Fibroblast of upper back skin (primary cell): ENCODE measurements around the gene DLG5.
"Not testable (repeated sequence)": the region's sequence is repeated elsewhere in the genome, so short reads cannot be mapped to it uniquely, and the experiment has no call there.

Source experiments
- DNase-seq: peaks from one replicate; pipeline ENCODE4 v3.0.0-alpha.2; 2013

Gene DLG5

DNA sequence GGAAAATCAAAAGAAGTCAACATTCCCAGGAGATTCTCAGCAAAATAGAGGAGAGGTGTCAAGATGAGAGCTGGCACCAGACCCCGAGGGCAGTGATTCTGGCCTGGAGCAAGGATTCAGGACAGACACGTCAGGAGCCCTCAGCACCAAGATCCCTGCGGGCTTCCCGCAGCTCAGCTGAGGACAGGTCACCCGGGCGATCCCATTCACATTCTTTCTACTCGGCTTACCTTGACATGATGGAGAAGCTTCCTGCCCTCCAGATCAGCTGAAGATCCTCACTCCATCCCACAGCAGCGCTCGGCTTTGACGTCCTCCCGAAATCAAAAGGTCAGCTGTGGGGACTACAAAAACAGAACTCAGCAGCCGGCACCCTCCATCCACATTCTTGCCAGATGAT lies 139.1 kb downstream of the DLG5 start:
- DNase-seq: no peak

- DNase-seq: peak; percentile 56
These were observed 141.7 kb downstream of the DLG5 start for GRCh38 chr10:77784856-77785255.

GRCh38 chr10:77782328-77783061 lies 144.1 kb downstream of the DLG5 start:
- no peak for DNase-seq

- no peak for DNase-seq
These were observed 144.9 kb downstream of the DLG5 start for GRCh38 chr10:77781451-77782327.

DNA sequence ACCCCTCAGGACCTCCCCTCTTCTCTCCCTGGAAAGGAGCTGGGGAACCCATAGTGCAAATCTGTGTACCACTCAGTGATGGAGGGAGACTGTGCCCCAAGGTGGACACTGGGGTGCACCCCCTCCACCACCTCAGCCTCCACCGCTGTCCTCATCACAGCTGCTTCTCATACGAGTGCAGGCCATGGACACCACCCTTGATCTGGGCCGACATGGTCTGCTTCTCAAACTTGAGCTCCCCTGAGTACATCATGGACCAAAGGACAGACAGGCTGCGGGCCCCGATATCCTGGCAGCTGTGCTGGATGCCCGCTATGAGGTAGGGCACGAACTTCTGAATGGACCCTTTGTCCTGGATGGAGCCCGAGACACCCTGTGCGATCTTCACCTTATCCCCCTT lies 146.4 kb downstream of the DLG5 start:
- DNase-seq: no peak

DNA sequence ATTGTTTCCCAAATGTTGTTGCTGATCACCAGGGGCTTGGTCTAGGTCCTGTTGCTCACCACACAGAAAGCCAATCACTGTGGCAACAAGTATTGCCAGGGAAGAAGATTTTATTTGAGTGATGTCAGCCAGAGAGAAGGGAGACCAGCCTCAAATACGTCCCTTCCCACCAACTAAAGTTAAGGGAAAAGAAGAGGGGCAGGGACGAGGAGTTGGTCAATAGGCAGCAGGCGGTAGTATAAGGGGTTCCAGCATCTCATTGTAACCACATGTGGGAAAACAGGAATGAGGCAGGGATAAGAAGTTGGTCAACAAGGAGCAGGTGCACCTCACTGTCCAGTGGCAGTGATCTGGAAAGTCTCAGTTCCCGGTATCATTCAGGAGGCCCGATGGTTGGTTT lies 150.1 kb downstream of the DLG5 start:
- DNase-seq: no peak

GRCh38 chr10:77774940-77775391 lies 151.6 kb downstream of the DLG5 start:
- no peak for DNase-seq

- DNase-seq: no peak
These were observed 152.7 kb downstream of the DLG5 start for GRCh38 chr10:77773631-77774426.

DNA sequence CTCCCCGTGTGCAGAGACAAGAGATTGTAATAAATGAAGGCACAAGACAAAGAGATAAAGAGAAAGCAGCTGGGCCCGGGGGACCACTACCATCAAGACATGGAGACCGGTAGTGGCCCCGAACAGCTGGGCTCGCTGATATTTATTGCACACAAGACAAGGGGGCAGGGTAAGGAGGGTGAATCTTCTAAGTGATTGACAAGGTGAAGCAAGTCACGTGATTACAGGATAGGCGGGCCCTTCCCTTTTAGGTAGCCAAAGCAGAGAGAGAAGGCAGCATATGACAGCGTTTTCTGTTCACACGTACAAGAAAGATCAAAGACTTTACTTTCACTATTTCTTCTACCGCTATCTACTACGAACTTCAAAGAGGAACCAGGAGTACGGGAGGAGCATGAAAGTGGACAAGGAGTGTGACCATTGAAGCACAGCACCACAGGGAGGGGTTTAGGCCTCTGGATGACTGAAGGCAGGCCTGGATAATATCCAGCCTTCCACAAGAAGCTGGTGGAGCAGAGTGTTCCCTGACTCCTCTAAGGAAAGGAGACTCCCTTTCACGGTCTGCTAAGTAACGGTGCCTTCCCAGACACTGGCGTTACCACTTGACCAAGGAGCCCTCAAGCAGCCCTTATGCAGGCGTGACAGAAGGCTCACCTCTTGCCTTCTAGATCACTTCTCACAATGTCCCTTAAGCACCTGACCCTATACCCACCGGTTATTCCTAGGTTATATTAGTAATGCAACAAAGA lies 153.5 kb downstream of the DLG5 start:
- DNase-seq: not testable (repeated sequence)

DNA sequence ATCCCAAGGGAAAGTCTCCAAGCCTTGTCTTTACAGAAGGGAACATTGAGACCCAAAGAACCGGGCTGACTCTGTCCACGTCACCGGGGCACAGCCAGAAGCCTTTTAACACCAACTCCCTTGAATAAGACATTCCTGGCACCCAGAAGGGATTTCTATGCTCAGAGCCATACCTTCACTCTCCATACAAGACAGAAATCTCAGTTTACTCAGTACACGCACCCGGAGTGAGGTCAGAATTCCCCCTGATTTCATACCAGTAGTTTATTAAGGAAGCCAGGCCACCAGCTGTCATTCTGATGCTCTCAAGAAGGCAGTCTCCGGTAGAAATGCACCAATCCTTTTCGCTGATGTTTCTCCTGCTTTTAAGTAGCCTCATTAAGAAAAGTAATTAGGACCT lies 154.7 kb downstream of the DLG5 start:
- DNase-seq: no peak

DNA sequence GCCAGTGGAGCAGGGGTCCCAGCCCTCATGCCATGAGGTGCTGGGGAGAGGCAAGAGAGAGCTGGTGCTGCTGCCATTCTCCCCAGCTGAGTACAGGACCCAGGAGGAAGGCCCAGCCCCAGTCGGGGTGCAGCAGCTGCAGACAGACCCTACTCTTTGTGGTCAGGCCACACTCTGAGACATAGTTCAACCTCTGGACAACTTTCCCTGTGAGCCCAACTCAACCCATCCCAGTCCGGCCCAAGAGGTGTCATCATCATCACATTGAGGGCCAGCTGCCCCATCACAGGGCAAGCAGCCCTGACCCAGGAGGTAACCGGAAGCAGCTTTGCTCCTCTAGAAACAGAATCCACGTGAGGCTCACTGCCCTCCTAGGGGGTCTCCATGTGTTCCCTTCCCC lies 155.1 kb downstream of the DLG5 start:
- no peak for DNase-seq

- no peak for DNase-seq
These were observed 155.7 kb downstream of the DLG5 start for GRCh38 chr10:77770868-77771175.

- no peak for DNase-seq
These were observed 156.3 kb downstream of the DLG5 start for GRCh38 chr10:77770081-77770867.

DNA sequence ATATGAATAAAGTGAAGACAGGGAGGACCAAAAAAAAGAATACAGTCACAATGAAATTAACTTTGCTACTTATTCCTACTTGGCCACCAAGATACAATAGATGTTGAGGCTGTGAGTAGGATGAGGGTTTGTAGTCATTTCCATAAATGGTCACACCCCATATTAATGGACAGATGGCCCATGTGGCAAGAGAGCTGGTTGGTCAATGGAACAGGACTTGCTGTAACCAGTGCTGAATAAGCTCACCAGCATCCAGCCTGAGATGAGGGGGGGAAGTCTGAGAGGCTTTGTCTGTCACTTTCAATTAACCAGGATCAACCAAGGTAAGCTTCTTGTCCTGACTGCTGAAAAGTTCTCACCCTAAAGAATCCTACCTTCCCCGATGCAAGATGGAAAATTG lies 158.5 kb downstream of the DLG5 start:
- no peak for DNase-seq

- no peak for DNase-seq
These were observed 162.8 kb downstream of the DLG5 start for GRCh38 chr10:77763453-77764430.

- DNase-seq: not testable (repeated sequence)
These were observed 168.1 kb downstream of the DLG5 start for GRCh38 chr10:77758406-77758805.

- peak; percentile 85 for DNase-seq
These were observed 170.0 kb downstream of the DLG5 start for GRCh38 chr10:77756319-77757232.

GRCh38 chr10:77746047-77746707 lies 180.4 kb downstream of the DLG5 start:
- peak; percentile 57 for DNase-seq

DNA sequence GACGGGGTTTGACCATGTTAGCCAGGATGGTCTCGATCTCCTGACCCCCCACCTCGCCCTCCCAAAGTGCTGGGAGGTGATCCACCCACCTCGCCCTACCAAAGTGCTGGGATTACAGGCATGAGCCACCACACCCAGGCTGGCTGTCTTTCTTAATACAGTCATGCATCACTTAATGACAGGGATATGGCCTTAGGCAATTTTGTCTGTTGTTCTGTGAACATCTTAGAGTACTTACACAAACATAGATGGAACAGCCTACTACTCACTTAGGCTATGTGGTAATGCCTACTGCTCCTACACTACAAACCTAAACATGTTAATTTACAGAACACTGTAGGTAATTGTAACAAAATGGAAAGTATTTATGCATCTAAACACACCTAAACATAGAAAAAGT lies 182.3 kb downstream of the DLG5 start:
- no peak for DNase-seq
